GM10248 (cell line): ENCODE results near the gene ARHGAP19.
A peak's percentile ranks its signal among the peaks of the same experiment; 100 is the strongest.

ENCODE experiments used
- CTCF ChIA-PET: fragments of 300-600 bp; sonication (Branson Sonifier 250); formaldehyde crosslinking; extraction: SDS; loops from one replicate; lab custom pipeline; 2021; ENCODE audit warnings: antibody characterized with exemption; lab: Yijun Ruan, JAX
- POLR2A ChIA-PET: fragments of 350-650 bp; sonication (Branson Sonifier 250); formaldehyde crosslinking; extraction: SDS; loops from one replicate; lab custom pipeline; 2020; ENCODE audit warnings: antibody characterized with exemption; lab: Yijun Ruan, JAX
- DNase-seq: peaks from one replicate; pipeline ENCODE4 v3.0.0; 2012; ENCODE audit errors: extremely low spot score
- CTCF ChIP-seq: IDR thresholded peaks from 2 replicates; pipeline ENCODE4 v1.5.1; 2012; ENCODE audit warnings: mild to moderate bottlenecking, low read depth; ENCODE audit errors: extremely low read depth, missing control alignments, control extremely low read depth

ARHGAP19 gene

GRCh38 chr10:97235353-97235752 is 57.1 kb downstream of the ARHGAP19 start:
- no peak for DNase-seq
- no peak for TF ChIP-seq CTCF
- ChIA-PET POLR2A (no interaction called here), CTCF (interaction anchor here (0.9 to 6.8 kb wide), 14 partner anchors 9 to 210 kb away, joined by 3 to 67 read pairs (median 4); no protein-coding TSS in a partner anchor)

- peak; percentile 11 for TF ChIP-seq CTCF
- ChIA-PET POLR2A (no interaction called here), CTCF (interaction anchor here (0.6 to 6.8 kb wide), 13 partner anchors 10 to 209 kb away, joined by 3 to 67 read pairs (median 4); no protein-coding TSS in a partner anchor)
- DNase-seq: no peak
Measured at GRCh38 chr10:97234400-97234799, 58.0 kb downstream of the ARHGAP19 start.

- ChIA-PET POLR2A (no interaction called here), CTCF (interaction anchor here (1.1 to 2.6 kb wide), 5 partner anchors 13 to 157 kb away, joined by 3 to 13 read pairs (median 5); no protein-coding TSS in a partner anchor)
- no peak for TF ChIP-seq CTCF
- DNase-seq: no peak
Measured at GRCh38 chr10:97230146-97230545, 62.3 kb downstream of the ARHGAP19 start.

- ChIA-PET POLR2A (no interaction called here), CTCF (interaction anchor here (1.5 to 2.6 kb wide), 3 partner anchors 19 to 157 kb away, joined by 3 to 13 read pairs (median 8); no protein-coding TSS in a partner anchor)
- no peak for DNase-seq
- TF ChIP-seq CTCF: no peak
Measured at GRCh38 chr10:97229322-97230015, 63.0 kb downstream of the ARHGAP19 start.

GRCh38 chr10:97228775-97229157 is 63.7 kb downstream of the ARHGAP19 start:
- POLR2A ChIA-PET: no interaction called here
- DNase-seq: no peak
- CTCF ChIA-PET: interaction anchor here (1.4 kb wide), 1 partner anchor 18 kb away, joined by 4 read pairs; no protein-coding TSS in a partner anchor
- TF ChIP-seq CTCF: no peak

GRCh38 chr10:97228130-97228774 is 64.2 kb downstream of the ARHGAP19 start:
- no peak for DNase-seq
- ChIA-PET CTCF (interaction anchor here (1.1 to 1.4 kb wide), 2 partner anchors 17 to 155 kb away, joined by 3 to 4 read pairs; no protein-coding TSS in a partner anchor), POLR2A (no interaction called here)
- no peak for TF ChIP-seq CTCF
